Left cardiac atrium (tissue), 4 donors: ENCODE measurements around the gene QPRT. TPM values are rescaled to one million over a fixed set of nuclear protein-coding genes. Genes with fewer than 3 reads are reported as not detected.
A peak's percentile ranks its signal among the peaks of the same experiment; 100 is the strongest.
"Not testable (repeated sequence)": the region's sequence is repeated elsewhere in the genome, so short reads cannot be mapped to it uniquely, and the experiment has no call there.

Source experiments
- ATAC-seq, 2 donors: fragments of 200-7000 bp; cut with Tn5 transposase; one replicate each; pipeline ENCODE4 v1.9.1; 2020; ENCODE audit warnings: mild to moderate bottlenecking in 2 of 2, moderate library complexity in 2 of 2
- DNase-seq: peaks from one replicate; pipeline ENCODE4 v3.0.0-alpha.2; 2020
- intact Hi-C, 2 donors: fragments of 100-400 bp; cut with DNase I; formaldehyde crosslinking; loops; one replicate each; pipeline versions ENCODE4 v1.14.1 to v1.15.1; 2022 to 2023
- long read RNA-seq: library from polyadenylated mRNA; unstranded; transcript quantifications from one replicate; pipeline ENCODE4 v2.0.0, GENCODE V29; 2021
- total RNA-seq, 2 donors: library from RNA; stranded (reverse); fragmentation: NEBNext Ultra II Directional; extraction: Animal tissue kit (Norgen Biotek cat#: 25700); gene quantifications; one replicate each; pipeline ENCODE4 v1.2.1, GENCODE V29; 2021
- donor health status: DM: no; HTN: yes; CAD: no.
- donor health status: DM: no; HTN: yes; CAD: no; lungs with severe emphysema.
- donor health status: DM: yes; HTN: yes; CAD: no.
- donor health status: Dilated cardiomyopathy.

QPRT gene
- total RNA-seq = 10 to 100 TPM; 20.4 to 22.0 TPM
- long read RNA-seq, transcript QPRT-202 (4 exons, 2,343 nt) = major isoform, 26 of 27 reads
- long read RNA-seq, partial matches to known transcripts = 0 of 27 reads
- long read RNA-seq, other reads (novel, unspliced or antisense) = 1 of 27 reads

GRCh38 chr16:29678691-29679267 is at the start of gene QPRT:
TSS of gene QPRT (plus strand) at chr16:29679180. CDS start at chr16:29679198, 18 bp downstream.
- intact Hi-C loops = no loop called here
- ATAC-seq (peak; percentile 87 to 90), DNase-seq (no peak)

- ATAC-seq, DNase-seq, intact Hi-C loops: not testable (repeated sequence)
Measured at GRCh38 chr16:29629318-29629717, 49.7 kb upstream of the QPRT start.

GRCh38 chr16:29631658-29632057 is 47.3 kb upstream of the QPRT start:
- ATAC-seq, intact Hi-C loops, DNase-seq: not testable (repeated sequence)

- DNase-seq, intact Hi-C loops: not testable (repeated sequence)
Measured at GRCh38 chr16:29635902-29636301, 43.1 kb upstream of the QPRT start.

GRCh38 chr16:29636368-29636767 is 42.6 kb upstream of the QPRT start:
- DNase-seq, ATAC-seq, intact Hi-C loops: not testable (repeated sequence)

More at GRCh38 chr16:29635902-29636301, 43.1 kb upstream of the QPRT start:
- not testable (repeated sequence) for ATAC-seq

GRCh38 chr16:29638751-29639150 is 40.2 kb upstream of the QPRT start:
- DNase-seq, intact Hi-C loops, ATAC-seq: not testable (repeated sequence)

GRCh38 chr16:29641561-29641960 is 37.4 kb upstream of the QPRT start:
- DNase-seq (no peak), ATAC-seq (no peak)
- intact Hi-C loops = no loop called here

- intact Hi-C loops = no loop called here
- ATAC-seq (no peak), DNase-seq (no peak)
Measured at GRCh38 chr16:29643596-29643995, 35.4 kb upstream of the QPRT start.

- no peak for DNase-seq
- ATAC-seq = peak in 1 of 2 donors; percentile 31
- intact Hi-C loops = no loop called here
Measured at GRCh38 chr16:29644338-29644857, 34.6 kb upstream of the QPRT start.

GRCh38 chr16:29644973-29645693 is 33.8 kb upstream of the QPRT start:
- DNase-seq (no peak), ATAC-seq (no peak)
- intact Hi-C loops = no loop called here

GRCh38 chr16:29645694-29646187 is 33.2 kb upstream of the QPRT start:
- ATAC-seq = no peak
- intact Hi-C loops = no loop called here

GRCh38 chr16:29646947-29647346 is 32.0 kb upstream of the QPRT start:
- no peak for ATAC-seq
- intact Hi-C loops = no loop called here
- no peak for DNase-seq

More at GRCh38 chr16:29645694-29646187, 33.2 kb upstream of the QPRT start:
- no peak for DNase-seq

GRCh38 chr16:29649588-29650494 is 29.1 kb upstream of the QPRT start:
- no peak for ATAC-seq
- intact Hi-C loops = no loop called here
- no peak for DNase-seq

- DNase-seq = no peak
- intact Hi-C loops = no loop called here
- ATAC-seq = no peak
Measured at GRCh38 chr16:29650771-29651170, 28.2 kb upstream of the QPRT start.

GRCh38 chr16:29651774-29652349 is 27.1 kb upstream of the QPRT start:
- intact Hi-C loops = no loop called here

GRCh38 chr16:29653471-29653870 is 25.5 kb upstream of the QPRT start:
- DNase-seq = no peak
- intact Hi-C loops = no loop called here
- no peak for ATAC-seq

More at GRCh38 chr16:29651774-29652349, 27.1 kb upstream of the QPRT start:
- ATAC-seq = no peak
- no peak for DNase-seq

GRCh38 chr16:29653890-29654289 is 25.1 kb upstream of the QPRT start:
- ATAC-seq, intact Hi-C loops, DNase-seq: not testable (repeated sequence)

GRCh38 chr16:29656688-29657523 is 22.1 kb upstream of the QPRT start:
- intact Hi-C loops = no loop called here
- ATAC-seq (no peak), DNase-seq (no peak)
